Activated T-helper 9 cell treated with anti-CD3 and anti-CD28 coated beads, Interleukin-2, amount 50 U/mL, for 16 hours (primary cell): Measurements from ENCODE around the gene C1GALT1.

Experiments used
- DNase-seq: peaks from one replicate; pipeline ENCODE4 v3.0.0-alpha.2; 2020; ENCODE audit warnings: low read depth

Gene C1GALT1

GRCh38 chr7:7272294-7272693 lies 90.0 kb downstream of the C1GALT1 start:
- DNase-seq = no peak

- DNase-seq = no peak
Observed at GRCh38 chr7:7274782-7275181, 92.4 kb downstream of the C1GALT1 start.

- DNase-seq = no peak
Observed at GRCh38 chr7:7276161-7276560, 93.8 kb downstream of the C1GALT1 start.

GRCh38 chr7:7290429-7291122 lies 108.2 kb downstream of the C1GALT1 start:
- DNase-seq = no peak

- DNase-seq = no peak
Observed at GRCh38 chr7:7292085-7292484, 109.7 kb downstream of the C1GALT1 start.

- DNase-seq = no peak
Observed at GRCh38 chr7:7292608-7293007, 110.3 kb downstream of the C1GALT1 start.

GRCh38 chr7:7293092-7293491 lies 110.7 kb downstream of the C1GALT1 start:
- DNase-seq = no peak

GRCh38 chr7:7294911-7295310 lies 112.6 kb downstream of the C1GALT1 start:
- DNase-seq = no peak
